ENCODE measurements around the gene CCL4L2. TPM values are rescaled to one million over a fixed set of nuclear protein-coding genes. Genes with fewer than 3 reads are reported as not detected.
"Not testable (repeated sequence)": the region's sequence is repeated elsewhere in the genome, so short reads cannot be mapped to it uniquely, and the experiment has no call there.

Gene CCL4L2
- polyA plus RNA-seq, 1 of the 3 experiments (the other 2 are of a cell fraction): not detected

- H3K27me3 ChIP-seq (ENCODE audit: insufficient read depth): peaks cover 53% of the 10 kb centered on the region
- WGBS (ENCODE audit: low lambda C conversion rate): 4% methylated on average over 7 of the region's 7 CpGs
- POLR2A ChIA-PET: no interaction called here
- no peaks in the 10 kb centered on the region for H3K36me3 ChIP-seq (replicated peaks in 1 of 2; ENCODE audit: control insufficient read depth in 1 of 2, insufficient read depth in 2 of 2, low read length in 1 of 2)
- TF ChIP-seq FOXJ3 (CRISPR knock-in tag; IDR thresholded peaks at IDR 0.05) (no peak), PBX3 (IDR thresholded peaks at IDR 0.05) (no peak), SMC3 (IDR thresholded peaks at IDR 0.05; ENCODE audit: low read depth, low read length) (no peak), EZH2phosphoT487 (IDR thresholded peaks at IDR 0.05; ENCODE audit: borderline replicate concordance, low read depth) (no peak), IRF3 (IDR thresholded peaks at IDR 0.05; ENCODE audit: low read depth, low read length) (no peak), NFIC (IDR thresholded peaks at IDR 0.05; ENCODE audit: borderline replicate concordance) (no peak), USF2 (IDR thresholded peaks at IDR 0.05; ENCODE audit: borderline replicate concordance, low read depth, low read length) (no peak), ELF1 (IDR thresholded peaks at IDR 0.05) (no peak), MXI1 (IDR thresholded peaks at IDR 0.05; ENCODE audit: low read depth, low read length) (no peak), CTCF (IDR thresholded peaks at IDR 0.05) (no peak), YY1 (IDR thresholded peaks at IDR 0.05; ENCODE audit: low read depth) (no peak), FOXM1 (IDR thresholded peaks at IDR 0.05; ENCODE audit: low read depth) (no peak), REST (IDR thresholded peaks at IDR 0.05; ENCODE audit: low read depth, low read length) (no peak)
- H3K79me2 ChIP-seq (ENCODE audit: insufficient read depth): no peaks in the 10 kb centered on the region
- H3K4me2 ChIP-seq: no peak overlapping the region
- no peaks in the 10 kb centered on the region for H4K20me1 ChIP-seq (ENCODE audit: insufficient read depth)
- H3K9me2 ChIP-seq: no peaks in the 10 kb centered on the region
- H3F3A ChIP-seq (replicated peaks; ENCODE audit: insufficient read depth): no peaks in the 10 kb centered on the region
- no peak overlapping the region for H2AFZ ChIP-seq (ENCODE audit: low read depth)
- no peaks in the 10 kb centered on the region for H3K9me3 ChIP-seq
- no peaks in the 10 kb centered on the region for H3K4me1 ChIP-seq (ENCODE audit: control insufficient read depth in 1 of 2, insufficient read depth in 2 of 2, low read depth in 1 of 2, low read length in 1 of 2)
- no peak overlapping the region for H3K4me3 ChIP-seq (ENCODE audit: low read depth in 2 of 2, low read length in 1 of 2)
- CTCF ChIA-PET: interaction anchor here (0.9 kb wide), 1 partner anchor 284 kb away, joined by 3 read pairs; no protein-coding TSS in a partner anchor
- H3K27ac ChIP-seq (ENCODE audit: low read depth in 2 of 2, low read length in 1 of 2): no peak overlapping the region
- no peak for DNase-seq
- H3K9ac ChIP-seq: no peak overlapping the region
Observed at GRCh38 chr17:36198831-36199465, 11.9 kb upstream of the CCL4L2 start.

- H4K20me1 ChIP-seq (ENCODE audit: insufficient read depth); H3K4me3 ChIP-seq (ENCODE audit: low read depth in 2 of 2, low read length in 1 of 2); H3K79me2 ChIP-seq (ENCODE audit: insufficient read depth); POLR2A ChIA-PET; H3F3A ChIP-seq (replicated peaks; ENCODE audit: insufficient read depth); H3K4me1 ChIP-seq (ENCODE audit: control insufficient read depth in 1 of 2, insufficient read depth in 2 of 2, low read depth in 1 of 2, low read length in 1 of 2); H3K9me3 ChIP-seq; H3K9ac ChIP-seq; DNase-seq; H3K9me2 ChIP-seq; H3K27ac ChIP-seq (ENCODE audit: low read depth in 2 of 2, low read length in 1 of 2); H2AFZ ChIP-seq (ENCODE audit: low read depth); CTCF ChIA-PET; H3K4me2 ChIP-seq; H3K36me3 ChIP-seq (replicated peaks in 1 of 2; ENCODE audit: control insufficient read depth in 1 of 2, insufficient read depth in 2 of 2, low read length in 1 of 2): not testable (repeated sequence)
- 34% methylated on average over 2 of the region's 4 CpGs for WGBS (ENCODE audit: low lambda C conversion rate)
- H3K27me3 ChIP-seq (ENCODE audit: insufficient read depth): peaks cover 42% of the 10 kb centered on the region
Observed at GRCh38 chr17:36201102-36201501, 9.8 kb upstream of the CCL4L2 start.

GRCh38 chr17:36201506-36201905 lies 9.4 kb upstream of the CCL4L2 start:
- H3K4me1 ChIP-seq (ENCODE audit: control insufficient read depth in 1 of 2, insufficient read depth in 2 of 2, low read depth in 1 of 2, low read length in 1 of 2); H3K36me3 ChIP-seq (replicated peaks in 1 of 2; ENCODE audit: control insufficient read depth in 1 of 2, insufficient read depth in 2 of 2, low read length in 1 of 2); CTCF ChIA-PET; DNase-seq; H3K9me3 ChIP-seq; H3K9ac ChIP-seq; H3K27ac ChIP-seq (ENCODE audit: low read depth in 2 of 2, low read length in 1 of 2); POLR2A ChIA-PET; H4K20me1 ChIP-seq (ENCODE audit: insufficient read depth); H2AFZ ChIP-seq (ENCODE audit: low read depth); H3K4me3 ChIP-seq (ENCODE audit: low read depth in 2 of 2, low read length in 1 of 2); H3K79me2 ChIP-seq (ENCODE audit: insufficient read depth); H3K9me2 ChIP-seq; H3F3A ChIP-seq (replicated peaks; ENCODE audit: insufficient read depth); H3K4me2 ChIP-seq: not testable (repeated sequence)
- WGBS (ENCODE audit: low lambda C conversion rate): 40% methylated on average over 8 of the region's 8 CpGs
- H3K27me3 ChIP-seq (ENCODE audit: insufficient read depth): peaks cover 38% of the 10 kb centered on the region

Measured in SK-N-SH (cell line).